Thyroid gland (tissue), 4 donors: ENCODE results near the gene KLF17.

Source experiments
- CTCF ChIP-seq, 6 experiments: fragments of 200-600 bp in 3 of 6; fragments of 450-650 bp in 3 of 6; sonication (generic) in 3 of 6; IDR thresholded peaks; one replicate each; pipeline ENCODE4 v1.5.1; 2016 to 2019; ENCODE audit warnings: antibody characterized with exemption in 6 of 6, mild to moderate bottlenecking in 2 of 6, inconsistent platforms in 1 of 6, moderate library complexity in 1 of 6
- POLR2A ChIP-seq, 2 donors: fragments of 450-650 bp; IDR thresholded peaks; one replicate each; pipeline ENCODE4 v1.6.1; 2017; ENCODE audit warnings: antibody characterized with exemption in 2 of 2, mild to moderate bottlenecking in 2 of 2, moderate library complexity in 1 of 2

GRCh38 chr1:44151808-44152207 is 33.2 kb downstream of the KLF17 start:
- no peak for TF ChIP-seq CTCF (IDR thresholded peaks at IDR 0.05)
- TF ChIP-seq POLR2A (IDR thresholded peaks at IDR 0.05) = no peak
